Measurements from ENCODE around the gene PHACTR3. TPM values are rescaled to one million over a fixed set of nuclear protein-coding genes. Genes with fewer than 3 reads are reported as not detected.

Gene PHACTR3
- total and polyA plus RNA-seq, 2 experiments from 2014 or later = 0.45 to 0.61 TPM

DNA sequence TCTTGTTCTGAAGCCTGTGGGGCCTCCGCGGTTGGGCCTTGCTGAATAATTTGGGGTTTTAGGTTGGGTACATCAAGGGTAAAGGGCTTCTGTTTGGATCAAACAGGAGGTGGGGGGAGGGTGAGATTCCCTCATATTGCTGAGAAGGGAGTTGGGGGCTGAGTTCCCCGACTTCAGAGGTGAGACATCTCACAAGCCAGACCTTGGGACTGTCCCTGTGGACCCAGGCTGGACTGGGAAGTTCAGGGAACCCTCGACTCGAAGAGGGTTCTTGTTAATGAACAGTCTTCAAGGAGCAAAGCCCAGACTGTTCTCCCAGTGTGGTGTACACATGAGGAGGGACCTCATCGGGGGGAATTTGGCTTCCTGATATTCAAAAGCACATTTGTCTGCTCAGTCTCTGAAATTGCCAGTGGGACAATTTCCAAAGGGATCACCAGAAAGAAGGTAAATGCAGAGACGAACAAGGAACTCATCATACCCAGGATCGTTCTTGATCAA, 210.6 kb downstream of the PHACTR3 start (continued):
- TF ChIP-seq, protein P1, sequence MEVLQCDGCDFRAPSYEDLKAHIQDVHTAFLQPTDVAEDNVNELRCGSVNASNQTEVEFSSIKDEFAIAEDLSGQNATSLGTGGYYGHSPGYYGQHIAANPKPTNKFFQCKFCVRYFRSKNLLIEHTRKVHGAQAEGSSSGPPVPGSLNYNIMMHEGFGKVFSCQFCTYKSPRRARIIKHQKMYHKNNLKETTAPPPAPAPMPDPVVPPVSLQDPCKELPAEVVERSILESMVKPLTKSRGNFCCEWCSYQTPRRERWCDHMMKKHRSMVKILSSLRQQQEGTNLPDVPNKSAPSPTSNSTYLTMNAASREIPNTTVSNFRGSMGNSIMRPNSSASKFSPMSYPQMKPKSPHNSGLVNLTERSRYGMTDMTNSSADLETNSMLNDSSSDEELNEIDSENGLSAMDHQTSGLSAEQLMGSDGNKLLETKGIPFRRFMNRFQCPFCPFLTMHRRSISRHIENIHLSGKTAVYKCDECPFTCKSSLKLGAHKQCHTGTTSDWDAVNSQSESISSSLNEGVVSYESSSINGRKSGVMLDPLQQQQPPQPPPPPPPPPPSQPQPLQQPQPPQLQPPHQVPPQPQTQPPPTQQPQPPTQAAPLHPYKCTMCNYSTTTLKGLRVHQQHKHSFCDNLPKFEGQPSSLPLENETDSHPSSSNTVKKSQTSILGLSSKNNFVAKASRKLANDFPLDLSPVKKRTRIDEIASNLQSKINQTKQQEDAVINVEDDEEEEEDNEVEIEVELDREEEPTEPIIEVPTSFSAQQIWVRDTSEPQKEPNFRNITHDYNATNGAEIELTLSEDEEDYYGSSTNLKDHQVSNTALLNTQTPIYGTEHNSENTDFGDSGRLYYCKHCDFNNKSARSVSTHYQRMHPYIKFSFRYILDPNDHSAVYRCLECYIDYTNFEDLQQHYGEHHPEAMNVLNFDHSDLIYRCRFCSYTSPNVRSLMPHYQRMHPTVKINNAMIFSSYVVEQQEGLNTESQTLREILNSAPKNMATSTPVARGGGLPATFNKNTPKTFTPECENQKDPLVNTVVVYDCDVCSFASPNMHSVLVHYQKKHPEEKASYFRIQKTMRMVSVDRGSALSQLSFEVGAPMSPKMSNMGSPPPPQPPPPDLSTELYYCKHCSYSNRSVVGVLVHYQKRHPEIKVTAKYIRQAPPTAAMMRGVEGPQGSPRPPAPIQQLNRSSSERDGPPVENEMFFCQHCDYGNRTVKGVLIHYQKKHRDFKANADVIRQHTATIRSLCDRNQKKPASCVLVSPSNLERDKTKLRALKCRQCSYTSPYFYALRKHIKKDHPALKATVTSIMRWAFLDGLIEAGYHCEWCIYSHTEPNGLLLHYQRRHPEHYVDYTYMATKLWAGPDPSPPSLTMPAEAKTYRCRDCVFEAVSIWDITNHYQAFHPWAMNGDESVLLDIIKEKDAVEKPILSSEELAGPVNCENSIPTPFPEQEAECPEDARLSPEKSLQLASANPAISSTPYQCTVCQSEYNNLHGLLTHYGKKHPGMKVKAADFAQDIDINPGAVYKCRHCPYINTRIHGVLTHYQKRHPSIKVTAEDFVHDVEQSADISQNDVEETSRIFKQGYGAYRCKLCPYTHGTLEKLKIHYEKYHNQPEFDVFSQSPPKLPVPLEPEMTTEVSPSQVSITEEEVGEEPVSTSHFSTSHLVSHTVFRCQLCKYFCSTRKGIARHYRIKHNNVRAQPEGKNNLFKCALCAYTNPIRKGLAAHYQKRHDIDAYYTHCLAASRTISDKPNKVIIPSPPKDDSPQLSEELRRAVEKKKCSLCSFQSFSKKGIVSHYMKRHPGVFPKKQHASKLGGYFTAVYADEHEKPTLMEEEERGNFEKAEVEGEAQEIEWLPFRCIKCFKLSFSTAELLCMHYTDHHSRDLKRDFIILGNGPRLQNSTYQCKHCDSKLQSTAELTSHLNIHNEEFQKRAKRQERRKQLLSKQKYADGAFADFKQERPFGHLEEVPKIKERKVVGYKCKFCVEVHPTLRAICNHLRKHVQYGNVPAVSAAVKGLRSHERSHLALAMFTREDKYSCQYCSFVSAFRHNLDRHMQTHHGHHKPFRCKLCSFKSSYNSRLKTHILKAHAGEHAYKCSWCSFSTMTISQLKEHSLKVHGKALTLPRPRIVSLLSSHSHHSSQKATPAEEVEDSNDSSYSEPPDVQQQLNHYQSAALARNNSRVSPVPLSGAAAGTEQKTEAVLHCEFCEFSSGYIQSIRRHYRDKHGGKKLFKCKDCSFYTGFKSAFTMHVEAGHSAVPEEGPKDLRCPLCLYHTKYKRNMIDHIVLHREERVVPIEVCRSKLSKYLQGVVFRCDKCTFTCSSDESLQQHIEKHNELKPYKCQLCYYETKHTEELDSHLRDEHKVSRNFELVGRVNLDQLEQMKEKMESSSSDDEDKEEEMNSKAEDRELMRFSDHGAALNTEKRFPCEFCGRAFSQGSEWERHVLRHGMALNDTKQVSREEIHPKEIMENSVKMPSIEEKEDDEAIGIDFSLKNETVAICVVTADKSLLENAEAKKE (CRISPR knock-in tag; IDR thresholded peaks at IDR 0.05) = no peak
- TF ChIP-seq NANOG (IDR thresholded peaks at IDR 0.05; ENCODE audit: borderline replicate concordance) = no peak
- no peak for TF ChIP-seq JUNB (IDR thresholded peaks at IDR 0.05; ENCODE audit: unreplicated experiment)
- no peak for TF ChIP-seq EZH2 (IDR thresholded peaks at IDR 0.05; ENCODE audit: low read depth, unreplicated experiment)
- no peak for TF ChIP-seq ZNF331 (CRISPR knock-in tag; IDR thresholded peaks at IDR 0.05; ENCODE audit: low read depth)
- no peak for TF ChIP-seq CREB1 (CRISPR knock-in tag; IDR thresholded peaks at IDR 0.05; ENCODE audit: low read depth)
- TF ChIP-seq, protein P2, sequence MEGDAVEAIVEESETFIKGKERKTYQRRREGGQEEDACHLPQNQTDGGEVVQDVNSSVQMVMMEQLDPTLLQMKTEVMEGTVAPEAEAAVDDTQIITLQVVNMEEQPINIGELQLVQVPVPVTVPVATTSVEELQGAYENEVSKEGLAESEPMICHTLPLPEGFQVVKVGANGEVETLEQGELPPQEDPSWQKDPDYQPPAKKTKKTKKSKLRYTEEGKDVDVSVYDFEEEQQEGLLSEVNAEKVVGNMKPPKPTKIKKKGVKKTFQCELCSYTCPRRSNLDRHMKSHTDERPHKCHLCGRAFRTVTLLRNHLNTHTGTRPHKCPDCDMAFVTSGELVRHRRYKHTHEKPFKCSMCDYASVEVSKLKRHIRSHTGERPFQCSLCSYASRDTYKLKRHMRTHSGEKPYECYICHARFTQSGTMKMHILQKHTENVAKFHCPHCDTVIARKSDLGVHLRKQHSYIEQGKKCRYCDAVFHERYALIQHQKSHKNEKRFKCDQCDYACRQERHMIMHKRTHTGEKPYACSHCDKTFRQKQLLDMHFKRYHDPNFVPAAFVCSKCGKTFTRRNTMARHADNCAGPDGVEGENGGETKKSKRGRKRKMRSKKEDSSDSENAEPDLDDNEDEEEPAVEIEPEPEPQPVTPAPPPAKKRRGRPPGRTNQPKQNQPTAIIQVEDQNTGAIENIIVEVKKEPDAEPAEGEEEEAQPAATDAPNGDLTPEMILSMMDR (conservative IDR thresholded peaks at IDR 0.05; ENCODE audit: low read depth in 2 of 2) = no peak
